ENCODE results near the gene RIN3.

RIN3 gene, protein sequence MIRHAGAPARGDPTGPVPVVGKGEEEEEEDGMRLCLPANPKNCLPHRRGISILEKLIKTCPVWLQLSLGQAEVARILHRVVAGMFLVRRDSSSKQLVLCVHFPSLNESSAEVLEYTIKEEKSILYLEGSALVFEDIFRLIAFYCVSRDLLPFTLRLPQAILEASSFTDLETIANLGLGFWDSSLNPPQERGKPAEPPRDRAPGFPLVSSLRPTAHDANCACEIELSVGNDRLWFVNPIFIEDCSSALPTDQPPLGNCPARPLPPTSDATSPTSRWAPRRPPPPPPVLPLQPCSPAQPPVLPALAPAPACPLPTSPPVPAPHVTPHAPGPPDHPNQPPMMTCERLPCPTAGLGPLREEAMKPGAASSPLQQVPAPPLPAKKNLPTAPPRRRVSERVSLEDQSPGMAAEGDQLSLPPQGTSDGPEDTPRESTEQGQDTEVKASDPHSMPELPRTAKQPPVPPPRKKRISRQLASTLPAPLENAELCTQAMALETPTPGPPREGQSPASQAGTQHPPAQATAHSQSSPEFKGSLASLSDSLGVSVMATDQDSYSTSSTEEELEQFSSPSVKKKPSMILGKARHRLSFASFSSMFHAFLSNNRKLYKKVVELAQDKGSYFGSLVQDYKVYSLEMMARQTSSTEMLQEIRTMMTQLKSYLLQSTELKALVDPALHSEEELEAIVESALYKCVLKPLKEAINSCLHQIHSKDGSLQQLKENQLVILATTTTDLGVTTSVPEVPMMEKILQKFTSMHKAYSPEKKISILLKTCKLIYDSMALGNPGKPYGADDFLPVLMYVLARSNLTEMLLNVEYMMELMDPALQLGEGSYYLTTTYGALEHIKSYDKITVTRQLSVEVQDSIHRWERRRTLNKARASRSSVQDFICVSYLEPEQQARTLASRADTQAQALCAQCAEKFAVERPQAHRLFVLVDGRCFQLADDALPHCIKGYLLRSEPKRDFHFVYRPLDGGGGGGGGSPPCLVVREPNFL

DNA sequence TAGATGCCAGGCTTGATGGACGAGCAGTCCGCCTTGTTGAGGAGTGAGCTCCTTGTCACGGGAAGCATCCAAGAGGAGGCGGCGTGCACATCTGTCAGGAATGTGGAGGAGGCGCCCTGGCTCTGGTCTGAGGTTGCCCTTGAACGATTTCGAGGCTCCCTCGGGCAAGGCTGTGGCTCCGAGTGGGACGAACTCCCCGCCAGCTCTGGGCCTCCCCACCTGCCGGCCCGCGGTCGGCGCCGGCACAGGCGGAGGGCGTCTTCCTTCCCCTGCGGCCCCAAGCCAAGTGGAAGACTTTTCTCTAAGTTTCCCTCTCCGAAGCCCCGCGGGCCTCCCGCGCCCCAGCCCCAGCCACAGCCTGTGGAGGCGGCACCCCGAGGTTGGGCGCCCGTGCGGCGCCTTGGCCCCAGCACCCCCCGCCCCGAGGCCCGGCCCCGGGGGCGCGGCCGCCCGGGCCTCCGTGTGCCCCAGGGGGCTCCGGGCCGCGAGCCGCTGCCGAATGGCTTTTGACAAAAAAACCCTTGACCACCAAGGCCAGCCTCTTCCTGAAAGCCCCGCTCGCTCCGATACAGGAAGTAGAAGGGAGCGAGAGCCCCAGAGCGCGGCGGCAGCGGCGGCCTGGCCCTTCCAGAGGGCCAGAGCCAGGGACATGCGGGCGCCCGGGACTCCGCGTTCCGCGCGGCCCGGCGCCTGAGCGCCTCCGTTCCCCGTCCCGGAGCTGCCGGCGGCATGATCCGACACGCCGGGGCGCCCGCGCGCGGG lies at the start of gene RIN3:
TSS of gene RIN3 (plus strand) at position 578 of the 762 bp plus-strand sequence. CDS start at position 730, 152 bp downstream.
- DNase-seq: no peak

DNA sequence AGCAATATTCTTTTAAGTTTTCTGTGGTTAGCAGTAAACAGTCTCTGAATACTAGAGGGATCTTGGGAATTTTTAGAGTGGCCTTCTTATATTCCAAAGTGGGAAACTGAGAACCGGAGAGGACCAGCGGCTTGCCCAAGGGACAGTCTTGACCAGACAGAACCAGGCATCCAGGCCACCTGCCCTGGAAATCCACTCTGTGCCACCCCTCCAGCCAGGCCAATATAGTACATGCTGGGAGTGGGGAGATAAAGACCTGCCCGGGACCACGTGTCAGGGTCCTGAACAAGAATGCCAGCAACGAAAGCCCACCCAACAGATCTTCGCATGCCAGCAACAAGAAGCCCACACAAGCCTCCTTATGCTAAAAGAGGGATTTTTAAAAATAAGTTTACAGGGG lies 49.4 kb upstream of the RIN3 start:
- DNase-seq: no peak

DNA sequence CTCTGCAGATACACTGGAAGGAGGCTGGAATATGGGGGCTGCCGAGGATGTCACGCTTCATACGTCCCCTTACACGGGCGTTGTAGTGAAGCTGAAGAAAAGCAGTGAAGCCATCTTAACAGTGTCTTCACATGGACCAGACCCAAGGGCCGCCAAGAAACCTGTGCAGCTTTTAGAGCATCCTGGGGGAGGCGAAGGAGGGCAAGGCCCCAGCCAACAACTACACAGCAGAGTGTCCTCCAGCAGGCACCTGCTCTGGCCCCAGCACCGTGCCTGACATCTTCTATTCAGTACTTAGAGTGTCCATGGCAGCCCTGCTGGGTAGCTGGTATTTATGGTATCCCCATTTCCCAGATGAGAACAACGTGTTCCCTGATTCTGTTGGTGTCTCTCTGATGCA lies 48.9 kb upstream of the RIN3 start:
- DNase-seq: no peak

DNA sequence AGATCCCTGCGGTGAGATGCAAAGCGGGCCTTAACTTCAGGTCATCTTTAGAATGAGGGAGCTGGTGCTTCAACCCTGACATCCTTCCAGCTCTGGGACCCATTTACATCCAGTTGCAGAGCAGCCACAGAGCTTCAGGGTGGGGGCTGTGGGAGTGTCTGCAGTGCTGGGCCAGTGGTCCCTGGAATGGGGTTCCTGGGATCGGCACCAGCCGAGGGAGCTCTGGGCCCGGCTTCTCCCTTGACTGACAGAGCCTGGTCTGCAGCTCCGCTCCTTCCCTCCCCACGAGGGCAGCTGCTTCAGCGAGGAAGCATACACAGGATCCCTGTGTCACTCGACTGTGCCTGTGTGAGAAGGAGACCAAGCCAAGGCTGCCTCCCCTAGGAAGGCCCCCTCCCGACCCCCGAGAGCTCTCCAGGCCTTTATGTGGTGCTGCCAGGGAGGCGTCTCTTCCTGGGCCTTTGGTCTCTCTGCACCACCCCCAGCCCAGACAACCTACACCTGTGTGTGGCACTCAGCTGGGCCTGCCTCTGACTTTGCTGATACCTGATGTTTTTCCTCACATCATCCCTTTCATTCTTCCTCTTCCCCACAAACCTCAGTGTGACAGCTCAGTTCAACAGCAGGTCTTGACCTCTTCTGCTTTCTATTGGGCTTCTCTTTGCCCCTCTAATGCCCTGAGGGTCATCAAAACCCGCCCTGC lies 48.1 kb upstream of the RIN3 start:
- no peak for DNase-seq

DNA sequence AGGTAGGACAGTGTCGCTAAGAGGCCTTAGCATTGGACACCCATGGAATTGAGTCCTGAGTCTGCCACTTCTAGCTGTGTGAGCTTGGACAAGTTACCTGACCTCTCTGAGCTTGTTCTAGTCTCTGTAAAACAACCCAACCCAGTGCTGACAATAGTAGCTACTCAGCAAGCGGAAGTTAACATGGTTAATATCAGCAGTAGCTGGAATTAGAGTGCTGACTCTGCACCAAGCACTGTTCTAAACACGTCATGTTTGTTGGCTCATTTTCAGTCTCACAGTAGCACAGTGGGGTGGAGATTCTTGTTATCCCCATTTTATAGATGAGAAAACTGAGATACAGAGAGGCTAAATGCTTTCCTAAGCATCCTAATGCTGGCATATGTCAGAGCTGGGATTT lies 47.5 kb upstream of the RIN3 start:
- no peak for DNase-seq

DNA sequence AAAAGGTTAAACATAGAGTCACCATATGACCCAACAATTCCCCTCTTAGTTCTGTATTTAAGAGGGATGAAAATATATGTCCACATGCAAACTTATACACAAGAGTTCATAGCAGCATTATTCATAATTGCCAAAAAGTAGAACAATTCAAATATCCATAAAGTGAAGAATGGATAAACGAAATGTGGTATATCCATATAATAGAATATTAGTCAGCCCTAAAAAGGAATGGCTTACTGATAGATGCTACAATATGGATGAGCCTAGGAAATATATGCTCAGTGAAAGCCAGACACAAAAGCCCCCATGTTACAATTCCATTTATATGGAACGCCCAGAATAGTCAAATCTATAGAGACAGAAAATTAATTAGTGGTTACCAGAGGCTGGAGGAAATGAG lies 44.1 kb upstream of the RIN3 start:
- no peak for DNase-seq

DNA sequence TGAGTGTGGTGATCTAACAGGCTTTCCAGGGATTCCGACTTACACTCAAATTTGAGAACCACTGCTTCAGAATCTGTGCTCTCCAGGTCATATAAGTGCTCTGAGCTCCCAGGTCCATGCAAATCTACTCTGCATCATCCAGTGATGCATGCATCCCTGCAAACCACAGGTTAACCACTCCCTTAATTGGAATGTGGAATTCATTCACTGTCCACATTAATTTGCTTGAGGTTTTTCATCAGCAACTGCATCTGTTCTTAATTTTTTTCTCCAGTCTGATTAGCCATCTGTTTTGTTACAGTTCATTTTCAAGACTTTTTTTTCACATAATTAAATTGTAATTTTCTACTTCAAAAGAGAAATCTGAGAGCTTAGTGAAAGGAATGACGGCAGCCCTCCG lies 43.4 kb upstream of the RIN3 start:
- no peak for DNase-seq

DNA sequence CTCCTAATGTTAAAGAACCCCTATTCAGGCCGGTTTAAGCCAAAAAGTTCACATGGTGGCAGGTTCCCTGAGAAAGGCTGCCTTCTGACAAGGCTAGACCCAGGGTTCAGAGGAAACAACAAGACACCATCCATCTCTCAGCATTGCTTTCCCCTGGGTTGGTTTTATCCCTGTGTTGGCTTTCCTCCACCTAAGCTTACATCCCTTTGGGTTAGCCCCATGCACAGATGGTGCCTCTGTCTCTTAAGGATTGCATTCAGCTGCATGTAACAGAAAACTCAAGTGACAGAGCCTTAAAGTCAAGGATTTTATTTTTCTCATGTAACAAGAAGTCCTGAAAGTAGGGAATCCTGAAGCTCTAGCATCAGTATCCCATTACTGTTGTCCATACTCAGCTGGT lies 42.8 kb upstream of the RIN3 start:
- no peak for DNase-seq

DNA sequence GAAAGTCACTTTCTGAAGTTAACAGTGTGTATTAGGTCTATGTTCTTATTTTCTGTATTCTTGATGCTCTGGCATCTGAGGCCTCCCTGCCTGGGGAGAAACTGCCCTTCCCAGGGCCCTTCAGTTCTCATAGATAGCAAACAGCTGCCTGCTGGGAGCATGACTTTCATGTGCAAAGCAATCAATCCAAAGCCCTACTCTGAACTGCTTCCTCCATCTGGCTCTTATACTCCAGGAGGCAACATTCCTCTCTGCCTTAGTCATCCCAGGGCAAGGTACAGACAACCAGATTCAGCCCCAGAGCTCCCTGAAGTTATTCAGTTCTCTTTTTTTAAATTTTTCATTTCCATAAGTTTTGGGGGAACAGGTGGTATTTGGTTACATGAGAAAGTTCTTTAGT lies 41.7 kb upstream of the RIN3 start:
- DNase-seq: no peak

DNA sequence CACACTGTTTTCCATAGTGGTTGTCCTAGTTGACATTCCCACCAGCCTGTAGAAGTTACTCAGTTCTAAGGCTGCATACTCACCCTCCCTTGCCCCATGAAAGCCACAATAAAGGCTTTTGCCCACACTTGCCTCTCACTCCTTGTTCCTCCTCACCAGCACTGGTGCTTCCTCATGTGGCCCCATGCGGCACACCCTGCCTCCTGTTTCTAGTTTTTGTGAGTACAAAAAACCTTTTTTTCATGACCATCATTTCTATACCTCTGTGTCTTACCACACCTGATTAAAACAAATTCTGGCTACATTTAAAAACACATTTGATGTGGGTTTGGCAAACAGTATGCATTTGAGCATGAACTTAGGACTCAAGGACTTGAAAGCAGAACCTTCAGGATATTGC lies 40.7 kb upstream of the RIN3 start:
- DNase-seq: no peak

DNA sequence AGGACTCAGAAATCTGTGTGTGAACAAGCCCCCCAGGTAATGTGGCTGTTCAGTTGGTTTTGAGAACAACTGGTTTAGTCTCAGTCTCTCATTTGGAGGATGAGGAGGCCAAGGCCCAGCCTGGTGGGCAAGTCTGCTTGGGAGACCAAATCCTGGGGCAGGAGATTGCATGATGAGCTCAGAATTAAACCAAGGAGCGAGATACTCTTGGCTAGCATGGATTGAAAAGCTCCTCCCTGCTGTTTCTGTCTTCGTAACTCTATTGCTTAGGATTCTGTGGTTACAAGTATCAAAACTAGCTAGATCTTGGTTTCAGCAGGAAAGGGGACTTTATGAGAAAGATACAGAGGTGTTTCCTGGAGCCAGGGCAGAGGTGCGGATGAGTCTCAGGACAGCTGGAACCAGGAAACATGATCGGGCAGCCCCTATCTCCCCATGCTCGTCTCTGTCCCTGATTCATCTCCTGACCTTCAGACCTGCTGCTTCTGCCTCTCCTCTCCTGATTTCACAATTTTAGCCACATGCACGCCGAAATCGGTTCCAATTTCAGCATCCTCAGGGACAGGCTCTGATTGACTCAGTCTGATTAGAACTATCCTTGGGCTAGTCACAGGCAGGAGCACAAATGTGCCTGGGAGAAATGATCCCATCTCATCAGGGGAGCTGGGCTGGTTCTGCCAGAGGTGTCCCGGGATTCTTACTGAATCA lies 40.2 kb upstream of the RIN3 start:
- no peak for DNase-seq

DNA sequence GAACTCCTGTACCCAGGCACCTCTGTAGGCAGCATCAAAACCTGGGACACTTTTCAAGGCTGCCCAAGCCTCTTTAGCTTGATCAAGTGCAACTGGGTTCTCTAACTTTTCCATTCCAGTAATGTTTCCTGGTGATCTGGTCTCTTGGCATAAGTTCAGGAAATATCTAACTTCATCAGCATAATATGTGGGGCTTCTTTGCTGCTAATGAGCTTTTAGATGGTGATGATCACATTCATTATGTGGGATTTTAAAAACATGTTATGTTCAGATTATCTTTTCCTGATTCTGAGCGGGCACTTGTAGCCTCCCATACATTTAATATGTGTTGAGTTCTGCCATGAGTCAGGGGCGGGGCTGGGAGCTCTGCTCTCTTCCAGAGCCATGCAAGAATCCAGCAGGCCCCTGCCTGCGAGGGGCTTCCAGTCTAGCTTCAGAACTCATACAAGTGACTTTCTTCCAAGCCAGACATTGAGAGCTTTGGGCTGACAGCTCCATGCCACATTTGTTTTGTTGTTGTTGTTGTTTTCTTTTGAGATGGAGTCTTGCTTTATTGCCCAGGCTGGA lies 39.5 kb upstream of the RIN3 start:
- no peak for DNase-seq

DNA sequence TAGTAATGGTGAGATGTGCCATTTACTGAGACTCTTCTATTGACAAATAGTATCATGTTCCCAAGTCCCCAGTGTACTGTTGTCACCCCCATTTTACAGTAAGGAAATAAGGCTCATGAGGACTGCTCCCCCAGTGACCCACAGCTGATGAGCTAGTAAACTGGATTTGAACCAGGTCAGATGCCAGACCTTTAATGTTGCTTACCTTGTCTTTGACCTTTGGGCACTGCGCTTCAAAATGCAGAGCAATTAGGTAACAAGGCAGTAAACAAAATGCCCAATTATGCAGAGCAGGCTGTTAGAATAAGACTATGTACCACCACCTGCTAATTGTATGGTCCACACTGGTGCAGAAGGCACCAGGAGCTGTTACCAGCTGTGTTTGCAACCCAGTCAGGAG lies 38.5 kb upstream of the RIN3 start:
- DNase-seq: no peak

DNA sequence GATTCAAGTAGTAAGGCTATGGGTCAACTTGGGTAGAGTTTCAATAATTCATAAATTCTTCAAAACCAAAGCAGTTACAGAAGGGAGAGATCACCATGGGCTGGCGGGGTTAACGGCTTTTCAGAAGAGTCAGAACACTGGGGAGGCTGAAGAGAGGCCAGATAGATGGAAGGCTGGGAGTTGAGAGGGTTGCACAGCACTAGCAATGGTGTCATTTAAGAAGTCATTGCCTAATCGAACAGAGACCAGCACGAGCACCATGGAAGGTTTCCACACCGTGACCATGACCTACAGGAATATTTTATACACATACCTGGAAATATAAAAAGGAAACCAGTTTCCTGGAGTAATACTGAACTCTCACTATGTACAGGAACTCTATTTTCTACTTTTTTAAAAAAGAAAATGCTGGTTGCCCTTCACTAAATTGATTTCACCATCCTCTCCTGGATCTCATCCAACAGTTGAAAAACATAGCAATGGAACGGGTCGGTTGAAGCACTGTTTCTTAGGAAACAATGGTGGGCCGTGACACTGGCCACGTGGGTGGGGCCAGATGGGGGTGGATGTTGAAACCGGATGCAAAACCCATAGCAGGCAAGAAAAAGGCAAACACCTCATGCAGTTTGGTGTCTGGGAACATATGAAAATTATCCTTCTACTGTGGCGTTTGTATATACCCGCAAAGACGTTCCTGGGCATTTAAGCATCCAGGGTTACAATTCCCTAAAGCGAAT lies 38.0 kb upstream of the RIN3 start:
- no peak for DNase-seq

DNA sequence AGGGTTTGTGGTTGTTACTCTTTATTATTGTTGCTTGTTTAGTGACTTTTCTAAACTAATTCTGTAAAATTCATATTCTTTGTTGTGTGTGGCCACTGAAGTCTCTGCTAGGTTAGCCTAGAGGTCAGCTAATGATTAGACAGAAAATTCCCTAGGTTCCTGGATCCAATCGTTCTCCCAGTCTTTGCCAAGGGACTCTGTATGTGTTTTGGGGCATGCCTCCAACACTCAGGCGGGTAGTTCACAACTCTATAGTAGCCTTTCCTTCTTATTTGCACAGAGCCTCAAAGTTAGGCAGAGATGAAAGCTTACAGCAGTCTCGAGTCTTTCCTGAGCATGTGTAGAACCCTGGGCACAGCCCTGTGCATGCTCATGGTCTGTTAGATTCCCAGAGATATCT lies 32.7 kb upstream of the RIN3 start:
- no peak for DNase-seq

DNA sequence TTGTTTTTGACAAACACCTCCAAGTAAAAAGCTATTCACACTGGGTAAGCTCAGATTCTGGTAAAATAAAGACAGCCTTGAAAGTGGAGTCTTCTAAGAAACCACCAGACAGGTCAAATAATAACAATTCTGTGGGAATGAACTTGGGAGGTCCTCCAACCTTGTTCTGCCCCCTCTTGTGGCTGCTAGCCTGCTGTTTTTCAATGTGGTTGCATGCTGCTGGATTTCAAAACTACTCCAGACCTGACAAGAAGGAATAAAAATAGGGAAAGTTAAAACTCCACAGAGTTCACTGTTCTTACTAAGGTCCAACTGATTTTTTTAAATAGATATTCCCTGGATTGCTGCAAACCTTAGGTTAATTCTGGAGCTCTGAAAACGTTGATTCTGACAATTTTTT lies 32.2 kb upstream of the RIN3 start:
- DNase-seq: no peak

DNA sequence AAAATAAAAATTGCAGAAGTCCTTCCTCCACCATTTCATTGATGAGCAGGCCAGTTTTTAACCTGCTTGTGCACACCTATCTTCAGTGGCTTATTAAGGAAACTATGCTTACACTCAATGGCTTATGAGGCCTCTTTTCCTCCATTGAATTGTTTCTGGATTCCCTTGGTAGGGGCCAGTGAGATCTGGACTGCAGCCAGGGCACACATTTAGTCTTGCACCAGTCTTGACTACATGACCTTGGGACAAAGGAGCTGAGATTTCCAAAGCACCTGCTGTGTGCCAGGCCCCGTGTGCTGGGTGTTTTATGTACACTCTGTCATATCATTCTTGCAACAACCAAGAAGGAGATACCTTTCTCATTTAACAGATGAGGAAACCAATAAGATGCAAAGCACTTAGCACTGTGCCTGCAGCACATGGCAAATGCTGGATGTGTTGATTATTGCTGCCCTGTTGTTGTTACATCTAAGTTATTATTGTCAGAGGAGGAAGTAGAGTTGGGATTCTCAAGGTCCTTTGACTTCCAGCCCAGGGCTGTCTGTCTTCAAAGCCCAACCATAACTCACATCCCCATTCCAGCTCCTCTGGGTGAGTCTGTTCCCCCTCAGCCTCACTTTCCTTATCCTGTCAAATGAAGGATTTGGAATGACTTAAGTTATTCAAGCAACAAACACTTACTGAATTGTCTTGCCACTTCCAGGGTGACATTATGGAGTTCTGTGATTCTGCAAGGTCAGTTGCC lies 31.6 kb upstream of the RIN3 start:
- DNase-seq: no peak

DNA sequence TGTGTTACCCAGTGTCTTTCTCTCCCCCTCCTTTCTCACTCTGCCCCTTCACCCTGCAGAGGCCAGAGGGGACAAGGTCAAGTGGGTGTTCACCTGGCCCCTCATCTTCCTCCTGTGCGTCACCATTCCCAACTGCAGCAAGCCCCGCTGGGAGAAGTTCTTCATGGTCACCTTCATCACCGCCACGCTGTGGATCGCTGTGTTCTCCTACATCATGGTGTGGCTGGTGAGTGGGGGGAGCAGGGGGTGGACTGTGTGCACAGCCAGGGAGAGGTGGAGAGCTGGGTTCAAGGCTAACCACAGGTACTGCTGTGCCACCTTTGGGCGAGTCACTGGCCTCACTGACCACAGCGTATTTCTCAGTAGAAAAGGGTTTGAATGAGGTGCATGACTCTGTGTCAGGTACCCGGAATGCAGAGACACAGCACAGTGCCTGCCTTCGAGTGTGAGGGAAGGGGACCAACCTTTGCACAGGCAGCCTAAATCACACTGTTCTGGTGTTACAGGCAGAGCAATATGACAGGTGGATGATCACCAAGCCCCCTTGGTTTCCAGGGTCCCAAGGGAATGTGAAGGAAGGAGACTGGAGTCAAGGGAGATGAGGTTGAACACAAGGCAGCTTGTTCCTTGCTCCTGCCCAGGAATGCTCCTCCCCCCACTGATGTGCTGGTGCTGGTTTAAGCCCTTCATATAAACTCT lies 30.8 kb upstream of the RIN3 start:
- no peak for DNase-seq

DNA sequence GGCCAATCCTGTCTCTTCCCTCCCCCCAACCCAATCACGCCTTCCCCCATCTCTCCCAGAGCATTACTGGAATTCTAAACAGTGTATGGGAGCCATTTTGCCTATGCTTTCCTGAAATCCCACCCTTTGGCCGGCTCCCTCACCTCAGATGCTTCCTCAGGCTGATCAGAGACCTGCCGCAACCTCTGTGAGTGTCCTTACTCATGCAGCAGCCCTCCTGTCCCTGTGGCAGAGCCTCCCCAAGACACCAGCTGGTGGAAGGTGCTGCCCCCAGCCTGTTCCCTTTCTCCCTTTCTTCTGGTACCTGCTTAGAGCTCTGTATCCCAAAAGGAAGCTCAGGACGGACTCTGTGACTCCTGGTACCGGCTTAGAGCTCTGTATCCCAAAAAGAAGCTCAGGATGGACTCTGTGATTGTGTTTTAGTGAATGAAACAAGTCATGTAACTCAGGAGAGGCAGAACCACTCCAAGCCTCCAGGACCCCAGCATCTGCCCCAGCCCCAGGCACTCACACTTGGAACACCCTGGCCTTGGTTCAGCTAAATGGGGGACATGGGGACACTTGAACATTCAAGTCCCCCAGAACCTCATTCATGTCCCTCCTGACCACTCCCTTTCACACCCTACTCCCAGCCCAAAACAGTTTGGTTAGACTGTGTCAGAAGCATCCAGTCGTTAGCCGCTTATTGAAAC lies 29.3 kb upstream of the RIN3 start:
- DNase-seq: no peak
